BLaER1 (cell line): Measurements from ENCODE around the gene ECHS1.
A peak's percentile ranks its signal among the peaks of the same experiment; 100 is the strongest.

Source experiments
- H3K27ac ChIP-seq: shearing (Covaris generic); formaldehyde crosslinking; 2 replicates; pipeline ENCODE4 v1.8.1; 2022
- H3K27me3 ChIP-seq: shearing (Covaris generic); formaldehyde crosslinking; 2 replicates; pipeline ENCODE4 v1.8.1; 2022
- H3K36me3 ChIP-seq: shearing (Covaris generic); formaldehyde crosslinking; 2 replicates; pipeline ENCODE4 v1.8.1; 2022
- H3K4me1 ChIP-seq: shearing (Covaris generic); formaldehyde crosslinking; 2 replicates; pipeline ENCODE4 v1.8.1; 2022
- H3K4me2 ChIP-seq: shearing (Covaris generic); formaldehyde crosslinking; 2 replicates; pipeline ENCODE4 v1.8.1; 2022
- H3K4me3 ChIP-seq: shearing (Covaris generic); formaldehyde crosslinking; 2 replicates; pipeline ENCODE4 v1.8.1; 2022
- H3K9ac ChIP-seq: shearing (Covaris generic); formaldehyde crosslinking; 2 replicates; pipeline ENCODE4 v1.8.1; 2022
- H3K9me3 ChIP-seq: shearing (Covaris generic); formaldehyde crosslinking; 2 replicates; pipeline ENCODE4 v1.8.1; 2022
- H4K20me1 ChIP-seq: shearing (Covaris generic); formaldehyde crosslinking; 2 replicates; pipeline ENCODE4 v1.8.1; 2022
- Cebpa-rat ChIP-seq: shearing (Covaris generic); IDR thresholded peaks from 2 replicates; pipeline ENCODE4 v1.8.1; 2022

Gene ECHS1

GRCh38 chr10:133366751-133367150 lies 6.4 kb downstream of the ECHS1 start:
- peaks cover 18% of the 10 kb centered on the region for H4K20me1 ChIP-seq
- no peaks in the 10 kb centered on the region for H3K27me3 ChIP-seq
- TF ChIP-seq Cebpa-rat, result no peak
- no peaks in the 10 kb centered on the region for H3K9me3 ChIP-seq
- H3K4me3 ChIP-seq, result no peak overlapping the region
- H3K27ac ChIP-seq, result no peak overlapping the region
- H3K4me1 ChIP-seq, result peaks cover 19% of the 10 kb centered on the region
- no peak overlapping the region for H3K4me2 ChIP-seq
- peaks cover 90% of the 10 kb centered on the region for H3K36me3 ChIP-seq
- no peak overlapping the region for H3K9ac ChIP-seq

- H3K4me1 ChIP-seq, result peaks cover 19% of the 10 kb centered on the region
- peaks cover 84% of the 10 kb centered on the region for H3K36me3 ChIP-seq
- no peak overlapping the region for H3K27ac ChIP-seq
- no peaks in the 10 kb centered on the region for H3K27me3 ChIP-seq
- no peaks in the 10 kb centered on the region for H3K9me3 ChIP-seq
- no peak overlapping the region for H3K4me2 ChIP-seq
- H3K4me3 ChIP-seq, result no peak overlapping the region
- no peak overlapping the region for H3K9ac ChIP-seq
- no peak for TF ChIP-seq Cebpa-rat
- peaks cover 12% of the 10 kb centered on the region; the same call in 1 of the 2 replicates for H4K20me1 ChIP-seq
Measured at GRCh38 chr10:133366130-133366478, 7.0 kb downstream of the ECHS1 start.

- 0 out of 2 replicates have a peak, but pooled peaks cover 8% of the 10 kb centered on the region for H4K20me1 ChIP-seq
- H3K27me3 ChIP-seq, result no peaks in the 10 kb centered on the region
- H3K4me1 ChIP-seq, result peaks cover 24% of the 10 kb centered on the region
- H3K4me3 ChIP-seq, result no peak overlapping the region
- TF ChIP-seq Cebpa-rat, result no peak
- H3K27ac ChIP-seq, result no peak overlapping the region
- H3K9ac ChIP-seq, result no peak overlapping the region
- peaks cover 80% of the 10 kb centered on the region for H3K36me3 ChIP-seq
- H3K9me3 ChIP-seq, result no peaks in the 10 kb centered on the region
- no peak overlapping the region for H3K4me2 ChIP-seq
Measured at GRCh38 chr10:133365461-133366129, 7.6 kb downstream of the ECHS1 start.

GRCh38 chr10:133364645-133365431 lies 8.3 kb downstream of the ECHS1 start:
- Histone ChIP-seq H3K4me1 (peaks cover 24% of the 10 kb centered on the region), H4K20me1 (0 out of 2 replicates have a peak, but pooled peaks cover under 1% of the 10 kb centered on the region), H3K9ac (no peak overlapping the region), H3K4me3 (no peak overlapping the region), H3K27me3 (no peaks in the 10 kb centered on the region), H3K27ac (no peak overlapping the region), H3K9me3 (no peaks in the 10 kb centered on the region), H3K36me3 (peaks cover 72% of the 10 kb centered on the region), H3K4me2 (no peak overlapping the region)
- no peak for TF ChIP-seq Cebpa-rat

GRCh38 chr10:133362846-133363245 lies 10.3 kb downstream of the ECHS1 start:
- H4K20me1 ChIP-seq, result no peaks in the 10 kb centered on the region
- TF ChIP-seq Cebpa-rat, result no peak
- H3K9ac ChIP-seq, result peak overlapping the region; percentile 38; the same call in 1 of the 2 replicates
- H3K4me3 ChIP-seq, result no peak overlapping the region
- H3K27me3 ChIP-seq, result no peaks in the 10 kb centered on the region
- peaks cover 52% of the 10 kb centered on the region for H3K36me3 ChIP-seq
- peak overlapping the region; percentile 69 for H3K4me2 ChIP-seq
- no peaks in the 10 kb centered on the region for H3K9me3 ChIP-seq
- no peak overlapping the region for H3K27ac ChIP-seq
- peaks cover 24% of the 10 kb centered on the region for H3K4me1 ChIP-seq

- no peak overlapping the region for H3K4me3 ChIP-seq
- TF ChIP-seq Cebpa-rat, result no peak
- no peaks in the 10 kb centered on the region for H3K9me3 ChIP-seq
- H4K20me1 ChIP-seq, result no peaks in the 10 kb centered on the region
- no peaks in the 10 kb centered on the region for H3K27me3 ChIP-seq
- H3K27ac ChIP-seq, result peak overlapping the region; percentile 53; the same call in 1 of the 2 replicates
- peak overlapping the region; percentile 38; the same call in 1 of the 2 replicates for H3K9ac ChIP-seq
- peak overlapping the region; percentile 69 for H3K4me2 ChIP-seq
- peaks cover 24% of the 10 kb centered on the region for H3K4me1 ChIP-seq
- peaks cover 47% of the 10 kb centered on the region for H3K36me3 ChIP-seq
Measured at GRCh38 chr10:133361773-133362441, 11.2 kb downstream of the ECHS1 start.

GRCh38 chr10:133361227-133361626 lies 11.9 kb downstream of the ECHS1 start:
- peaks cover 31% of the 10 kb centered on the region for H3K4me1 ChIP-seq
- H3K27ac ChIP-seq, result peak overlapping the region; percentile 53; the same call in 1 of the 2 replicates
- no peak overlapping the region; the same call in 1 of the 2 replicates for H3K9ac ChIP-seq
- H4K20me1 ChIP-seq, result peaks cover 6% of the 10 kb centered on the region
- peak overlapping the region; percentile 69 for H3K4me2 ChIP-seq
- no peak overlapping the region for H3K4me3 ChIP-seq
- H3K36me3 ChIP-seq, result peaks cover 40% of the 10 kb centered on the region
- no peaks in the 10 kb centered on the region for H3K9me3 ChIP-seq
- no peaks in the 10 kb centered on the region for H3K27me3 ChIP-seq
- TF ChIP-seq Cebpa-rat, result no peak

GRCh38 chr10:133359972-133360610 lies 13.1 kb downstream of the ECHS1 start:
- no peaks in the 10 kb centered on the region for H3K9me3 ChIP-seq
- H4K20me1 ChIP-seq, result peaks cover 17% of the 10 kb centered on the region
- H3K4me1 ChIP-seq, result peaks cover 42% of the 10 kb centered on the region
- no peak overlapping the region for H3K4me2 ChIP-seq
- no peaks in the 10 kb centered on the region for H3K27me3 ChIP-seq
- no peak for TF ChIP-seq Cebpa-rat
- H3K4me3 ChIP-seq, result no peak overlapping the region
- peaks cover 33% of the 10 kb centered on the region for H3K36me3 ChIP-seq
- H3K9ac ChIP-seq, result no peak overlapping the region
- H3K27ac ChIP-seq, result no peak overlapping the region

- no peak overlapping the region for H3K4me2 ChIP-seq
- no peak for TF ChIP-seq Cebpa-rat
- H3K27me3 ChIP-seq, result no peaks in the 10 kb centered on the region
- H3K27ac ChIP-seq, result no peak overlapping the region
- H3K9me3 ChIP-seq, result no peaks in the 10 kb centered on the region
- H4K20me1 ChIP-seq, result peaks cover 23% of the 10 kb centered on the region
- H3K9ac ChIP-seq, result no peak overlapping the region
- H3K36me3 ChIP-seq, result peaks cover 33% of the 10 kb centered on the region
- no peak overlapping the region for H3K4me3 ChIP-seq
- peaks cover 48% of the 10 kb centered on the region for H3K4me1 ChIP-seq
Measured at GRCh38 chr10:133359554-133359971, 13.6 kb downstream of the ECHS1 start.
